Hepatic stellate cell (primary cell): ENCODE measurements around the gene C10orf67.
"Not testable (repeated sequence)": the region's sequence is repeated elsewhere in the genome, so short reads cannot be mapped to it uniquely, and the experiment has no call there.

Source experiments
- DNase-seq: peaks from one replicate; pipeline ENCODE4 v3.0.0; 2011; ENCODE audit warnings: low spot score

Gene C10orf67

GRCh38 chr10:23362069-23362830 lies 17.7 kb upstream of the C10orf67 start:
- no peak for DNase-seq

GRCh38 chr10:23361665-23362064 lies 17.1 kb upstream of the C10orf67 start:
- no peak for DNase-seq

- DNase-seq, result no peak
Observed at GRCh38 chr10:23359692-23360380, 15.2 kb upstream of the C10orf67 start.

- DNase-seq, result no peak
Observed at GRCh38 chr10:23358357-23358756, 13.8 kb upstream of the C10orf67 start.

GRCh38 chr10:23354630-23355279 lies 10.2 kb upstream of the C10orf67 start:
- no peak for DNase-seq

- DNase-seq, result no peak
Observed at GRCh38 chr10:23351926-23352519, 7.4 kb upstream of the C10orf67 start.

GRCh38 chr10:23350706-23351105 lies 6.1 kb upstream of the C10orf67 start:
- DNase-seq, result not testable (repeated sequence)

- DNase-seq, result no peak
Observed at GRCh38 chr10:23345861-23346260, 1.3 kb upstream of the C10orf67 start.

- no peak for DNase-seq
Observed at GRCh38 chr10:23343591-23344240, 881 bp downstream of the C10orf67 start.

- DNase-seq, result no peak
Observed at GRCh38 chr10:23342213-23342884, 2.2 kb downstream of the C10orf67 start.

- no peak for DNase-seq
Observed at GRCh38 chr10:23341004-23341403, 3.6 kb downstream of the C10orf67 start.

- no peak for DNase-seq
Observed at GRCh38 chr10:23340354-23340753, 4.2 kb downstream of the C10orf67 start.

- no peak for DNase-seq
Observed at GRCh38 chr10:23338886-23339285, 5.7 kb downstream of the C10orf67 start.

GRCh38 chr10:23338155-23338828 lies 6.3 kb downstream of the C10orf67 start:
- no peak for DNase-seq

- no peak for DNase-seq
Observed at GRCh38 chr10:23337616-23338015, 7.0 kb downstream of the C10orf67 start.

- no peak for DNase-seq
Observed at GRCh38 chr10:23331567-23332301, 12.9 kb downstream of the C10orf67 start.

- no peak for DNase-seq
Observed at GRCh38 chr10:23330948-23331347, 13.6 kb downstream of the C10orf67 start.

- DNase-seq, result no peak
Observed at GRCh38 chr10:23326544-23327307, 17.9 kb downstream of the C10orf67 start.

- no peak for DNase-seq
Observed at GRCh38 chr10:23325132-23325531, 19.5 kb downstream of the C10orf67 start.

GRCh38 chr10:23324351-23324750 lies 20.2 kb downstream of the C10orf67 start:
- DNase-seq, result no peak
